Epithelial cell of proximal tubule (primary cell): ENCODE results near the gene COL20A1. TPM values are rescaled to one million over a fixed set of nuclear protein-coding genes. Genes with fewer than 3 reads are reported as not detected.

Experiments
- DNase-seq: peaks from one replicate; pipeline ENCODE4 v3.0.0-alpha.2; 2011; ENCODE audit warnings: low read depth
- H3K4me3 ChIP-seq: 2 replicates; pipeline ENCODE4 v1.5.1; 2011; ENCODE audit warnings: low read depth, mild to moderate bottlenecking, low read length
- CTCF ChIP-seq: conservative IDR thresholded peaks from 2 replicates; pipeline ENCODE4 v1.5.1; 2012; ENCODE audit warnings: low read depth, mild to moderate bottlenecking, low read length
- total RNA-seq: library from RNA; depleted of rRNA; stranded (reverse); fragments of >200 nt; gene quantifications from 2 replicates; pipeline ENCODE4 v1.2.3, GENCODE V29; 2015

The COL20A1 gene
- total RNA-seq, 1 donor from 2014 or later: not detected

- no peak overlapping the region for H3K4me3 ChIP-seq
- no peak for DNase-seq
- no peak for TF ChIP-seq CTCF
Measured at GRCh38 chr20:63295422-63295821, 2.4 kb downstream of the COL20A1 start.

GRCh38 chr20:63295846-63296245 is 2.9 kb downstream of the COL20A1 start:
- H3K4me3 ChIP-seq: no peak overlapping the region
- TF ChIP-seq CTCF: no peak
- DNase-seq: no peak

- H3K4me3 ChIP-seq: no peak overlapping the region
- no peak for DNase-seq
- no peak for TF ChIP-seq CTCF
Measured at GRCh38 chr20:63296531-63297299, 3.7 kb downstream of the COL20A1 start.

GRCh38 chr20:63297371-63297781 is 4.4 kb downstream of the COL20A1 start:
- no peak for TF ChIP-seq CTCF
- no peak overlapping the region for H3K4me3 ChIP-seq
- no peak for DNase-seq

- no peak overlapping the region for H3K4me3 ChIP-seq
- DNase-seq: no peak
- no peak for TF ChIP-seq CTCF
Measured at GRCh38 chr20:63297796-63298572, 5.0 kb downstream of the COL20A1 start.

GRCh38 chr20:63298731-63299312 is 5.8 kb downstream of the COL20A1 start:
- DNase-seq: no peak
- no peak for TF ChIP-seq CTCF
- no peak overlapping the region for H3K4me3 ChIP-seq
